Vagina (tissue), 2 donors: ENCODE data around the gene PTGFRN. TPM values are rescaled to one million over a fixed set of nuclear protein-coding genes. Genes with fewer than 3 reads are reported as not detected.

Experiments
- DNase-seq, 2 donors: peaks; one replicate each; pipeline ENCODE4 v3.0.0-alpha.2; 2017; ENCODE audit errors: extremely low spot score in 2 of 2
- H3K27ac ChIP-seq: fragments of 200-600 bp; sonication (generic); one replicate; pipeline ENCODE4 v1.5.1; 2019
- H3K27me3 ChIP-seq: fragments of 200-600 bp; sonication (generic); one replicate; pipeline ENCODE4 v1.5.1; 2019
- H3K36me3 ChIP-seq, 2 donors: fragments of 200-600 bp; sonication (generic); one replicate each; pipeline ENCODE4 v1.5.1; 2017 to 2019
- H3K4me1 ChIP-seq: fragments of 200-600 bp; sonication (generic); one replicate; pipeline ENCODE4 v1.5.1; 2019
- H3K4me3 ChIP-seq, 2 donors: fragments of 200-600 bp; sonication (generic); 1 replicate in 1 of 2; 2 replicates in 1 of 2; pipeline ENCODE4 v1.5.1; 2016 to 2019
- H3K9me3 ChIP-seq: fragments of 200-600 bp; sonication (generic); one replicate; pipeline ENCODE4 v1.5.1; 2019
- CTCF ChIP-seq, 3 experiments: fragments of 450-650 bp in 2 of 3; fragments of 200-600 bp in 1 of 3; sonication (generic) in 1 of 3; IDR thresholded peaks; one replicate each; pipeline ENCODE4 v1.5.1; 2017 to 2019; ENCODE audit warnings: antibody characterized with exemption in 3 of 3, mild to moderate bottlenecking in 2 of 3, moderate library complexity in 2 of 3
- POLR2A ChIP-seq, 2 donors: fragments of 450-650 bp; IDR thresholded peaks; one replicate each; pipeline ENCODE4 v1.6.1; 2017; ENCODE audit warnings: antibody characterized with exemption in 2 of 2, mild to moderate bottlenecking in 2 of 2, moderate library complexity in 2 of 2
- POLR2AphosphoS5 ChIP-seq, 2 donors: sonication (generic); formaldehyde crosslinking; IDR thresholded peaks; one replicate each; pipeline ENCODE4 v1.9.0; 2017; ENCODE audit warnings: antibody characterized with exemption in 2 of 2, mild to moderate bottlenecking in 2 of 2, low read depth in 1 of 2; ENCODE audit not compliant: insufficient read depth in 1 of 2
- intact Hi-C: fragments of 100-400 bp; cut with DNase I; formaldehyde crosslinking; loops from one replicate; pipeline ENCODE4 v1.15.1; 2023
- total RNA-seq: library from RNA; depleted of rRNA; stranded (reverse); fragments of >200 nt; gene quantifications from one replicate; pipeline ENCODE4 v1.2.3, GENCODE V29; 2016

Gene PTGFRN
- total RNA-seq, 1 donor from 2014 or later = 52.8 TPM

GRCh38 chr1:116918714-116919357 is 9.1 kb downstream of the PTGFRN start:
- Histone ChIP-seq H3K4me3 (no peak overlapping the region), H3K36me3 (no peaks in the 10 kb centered on the region), H3K27me3 (no peaks in the 10 kb centered on the region), H3K27ac (no peak overlapping the region), H3K4me1 (peaks cover 64% of the 10 kb centered on the region), H3K9me3 (no peaks in the 10 kb centered on the region)
- no peak for TF ChIP-seq POLR2A (IDR thresholded peaks at IDR 0.05)
- TF ChIP-seq CTCF (IDR thresholded peaks at IDR 0.05) = no peak
- TF ChIP-seq POLR2AphosphoS5 (IDR thresholded peaks at IDR 0.05; ENCODE audit: insufficient read depth in 1 of 2, low read depth in 1 of 2) = no peak
- intact Hi-C loops = no loop called here
- DNase-seq = peak in 1 of 2 donors; percentile 64

- Histone ChIP-seq H3K27me3 (no peaks in the 10 kb centered on the region), H3K4me3 (no peak overlapping the region), H3K4me1 (peaks cover 61% of the 10 kb centered on the region), H3K36me3 (no peaks in the 10 kb centered on the region), H3K27ac (no peak overlapping the region), H3K9me3 (no peaks in the 10 kb centered on the region)
- no peak for TF ChIP-seq CTCF (IDR thresholded peaks at IDR 0.05)
- no peak for DNase-seq
- intact Hi-C loops = no loop called here
Measured at GRCh38 chr1:116919802-116920201, 10.1 kb downstream of the PTGFRN start.

GRCh38 chr1:116920211-116920610 is 10.5 kb downstream of the PTGFRN start:
- H3K27me3 ChIP-seq = no peaks in the 10 kb centered on the region
- H3K27ac ChIP-seq = no peak overlapping the region
- DNase-seq = no peak
- no peak for TF ChIP-seq CTCF (IDR thresholded peaks at IDR 0.05)
- TF ChIP-seq POLR2AphosphoS5 (IDR thresholded peaks at IDR 0.05; ENCODE audit: insufficient read depth in 1 of 2, low read depth in 1 of 2) = no peak
- no peak for TF ChIP-seq POLR2A (IDR thresholded peaks at IDR 0.05)
- no peak overlapping the region for H3K4me3 ChIP-seq
- no peaks in the 10 kb centered on the region for H3K9me3 ChIP-seq
- intact Hi-C loops = no loop called here
- no peaks in the 10 kb centered on the region for H3K36me3 ChIP-seq
- H3K4me1 ChIP-seq = peaks cover 56% of the 10 kb centered on the region

GRCh38 chr1:116921301-116921885 is 11.7 kb downstream of the PTGFRN start:
- no peaks in the 10 kb centered on the region for H3K36me3 ChIP-seq
- peaks cover 54% of the 10 kb centered on the region for H3K4me1 ChIP-seq
- H3K27ac ChIP-seq = no peak overlapping the region
- no peaks in the 10 kb centered on the region for H3K27me3 ChIP-seq
- H3K9me3 ChIP-seq = no peaks in the 10 kb centered on the region
- TF ChIP-seq POLR2A (IDR thresholded peaks at IDR 0.05) = no peak
- intact Hi-C loops = no loop called here
- H3K4me3 ChIP-seq = no peak overlapping the region
- DNase-seq = no peak

GRCh38 chr1:116921937-116922336 is 12.2 kb downstream of the PTGFRN start:
- no peak for TF ChIP-seq CTCF (IDR thresholded peaks at IDR 0.05)
- TF ChIP-seq POLR2AphosphoS5 (IDR thresholded peaks at IDR 0.05; ENCODE audit: insufficient read depth in 1 of 2, low read depth in 1 of 2) = no peak
- no peak for TF ChIP-seq POLR2A (IDR thresholded peaks at IDR 0.05)
- H3K4me1 ChIP-seq = peaks cover 49% of the 10 kb centered on the region
- H3K4me3 ChIP-seq = no peak overlapping the region
- H3K27ac ChIP-seq = no peak overlapping the region
- intact Hi-C loops = no loop called here
- no peak for DNase-seq
- no peaks in the 10 kb centered on the region for H3K27me3 ChIP-seq
- no peaks in the 10 kb centered on the region for H3K9me3 ChIP-seq
- H3K36me3 ChIP-seq = no peaks in the 10 kb centered on the region
